Measurements from ENCODE around the gene CARD19. TPM values are rescaled to one million over a fixed set of nuclear protein-coding genes. Genes with fewer than 3 reads are reported as not detected.

Gene CARD19
- total RNA-seq, 4 donors from 2014 or later = 49.6 to 82.4 (median 70.9) TPM

DNA sequence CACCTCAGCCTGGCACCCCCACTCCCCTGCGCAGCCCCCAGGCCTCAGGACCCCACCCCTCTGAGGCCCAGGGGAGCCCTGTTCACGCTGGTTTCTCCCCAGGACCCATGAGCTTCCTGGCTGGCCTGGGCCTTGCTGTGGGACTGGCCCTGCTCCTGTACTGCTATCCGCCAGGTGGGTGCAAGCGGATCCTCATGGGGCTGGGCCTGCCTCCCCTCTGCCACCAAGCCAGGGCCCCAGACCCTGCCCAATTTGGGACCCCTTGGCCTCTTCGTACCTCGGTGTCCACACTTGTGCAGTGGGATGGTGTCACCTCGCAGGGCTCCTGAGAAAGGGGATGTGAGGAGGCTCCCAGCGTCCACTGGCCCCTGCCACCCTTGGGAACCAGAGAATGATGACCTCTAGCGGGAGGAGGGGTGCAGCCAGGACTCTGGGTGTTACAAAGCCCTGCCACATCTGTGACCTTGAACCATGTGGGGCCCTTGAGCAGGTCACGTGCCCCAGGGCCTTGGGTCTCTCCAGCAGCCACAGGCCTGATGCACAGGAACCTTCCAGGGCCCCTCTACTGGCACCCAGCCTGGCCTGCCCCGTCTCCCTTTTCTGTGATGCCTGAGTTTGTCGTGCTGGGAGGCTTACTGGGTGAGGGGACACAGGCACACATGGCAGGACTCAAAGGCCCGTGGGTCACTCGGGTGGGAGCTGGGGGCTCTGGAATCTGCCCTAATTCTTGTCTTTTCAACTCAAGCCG is 16.3 kb downstream of the CARD19 start:
- Histone ChIP-seq H3K9me3 (no peaks in the 10 kb centered on the region), H3K4me3 (no peak overlapping the region), H3K27me3 (no peaks in the 10 kb centered on the region), H3K4me1 (peaks cover 7 to 10% of the 10 kb centered on the region in 2 donors), H3K36me3 (peaks cover 0 to 43% of the 10 kb centered on the region in 2 donors), H3K27ac (no peak overlapping the region)
- no peak for ATAC-seq
- TF ChIP-seq, protein P1, sequence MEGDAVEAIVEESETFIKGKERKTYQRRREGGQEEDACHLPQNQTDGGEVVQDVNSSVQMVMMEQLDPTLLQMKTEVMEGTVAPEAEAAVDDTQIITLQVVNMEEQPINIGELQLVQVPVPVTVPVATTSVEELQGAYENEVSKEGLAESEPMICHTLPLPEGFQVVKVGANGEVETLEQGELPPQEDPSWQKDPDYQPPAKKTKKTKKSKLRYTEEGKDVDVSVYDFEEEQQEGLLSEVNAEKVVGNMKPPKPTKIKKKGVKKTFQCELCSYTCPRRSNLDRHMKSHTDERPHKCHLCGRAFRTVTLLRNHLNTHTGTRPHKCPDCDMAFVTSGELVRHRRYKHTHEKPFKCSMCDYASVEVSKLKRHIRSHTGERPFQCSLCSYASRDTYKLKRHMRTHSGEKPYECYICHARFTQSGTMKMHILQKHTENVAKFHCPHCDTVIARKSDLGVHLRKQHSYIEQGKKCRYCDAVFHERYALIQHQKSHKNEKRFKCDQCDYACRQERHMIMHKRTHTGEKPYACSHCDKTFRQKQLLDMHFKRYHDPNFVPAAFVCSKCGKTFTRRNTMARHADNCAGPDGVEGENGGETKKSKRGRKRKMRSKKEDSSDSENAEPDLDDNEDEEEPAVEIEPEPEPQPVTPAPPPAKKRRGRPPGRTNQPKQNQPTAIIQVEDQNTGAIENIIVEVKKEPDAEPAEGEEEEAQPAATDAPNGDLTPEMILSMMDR (IDR thresholded peaks at IDR 0.05 in 4 of 5, conservative IDR thresholded peaks at IDR 0.05 in 1 of 5) = no peak
- TF ChIP-seq POLR2A (IDR thresholded peaks at IDR 0.05) = no peak
- DNase-seq = peak in 1 of 2 donors; percentile 10
- intact Hi-C loops (cut with DNase I; ENCODE audit: low total_unique reads) = no loop called here
- in situ Hi-C loops (cut with MboI; ENCODE audit: low sequenced_read_pairs in 4 of 4) = loop anchor here in 1 of 4 donors (25.0 kb wide), 1 partner anchor 350 kb away; the partner anchor contains the start of genes FAM120A and FAM120AOS

DNA sequence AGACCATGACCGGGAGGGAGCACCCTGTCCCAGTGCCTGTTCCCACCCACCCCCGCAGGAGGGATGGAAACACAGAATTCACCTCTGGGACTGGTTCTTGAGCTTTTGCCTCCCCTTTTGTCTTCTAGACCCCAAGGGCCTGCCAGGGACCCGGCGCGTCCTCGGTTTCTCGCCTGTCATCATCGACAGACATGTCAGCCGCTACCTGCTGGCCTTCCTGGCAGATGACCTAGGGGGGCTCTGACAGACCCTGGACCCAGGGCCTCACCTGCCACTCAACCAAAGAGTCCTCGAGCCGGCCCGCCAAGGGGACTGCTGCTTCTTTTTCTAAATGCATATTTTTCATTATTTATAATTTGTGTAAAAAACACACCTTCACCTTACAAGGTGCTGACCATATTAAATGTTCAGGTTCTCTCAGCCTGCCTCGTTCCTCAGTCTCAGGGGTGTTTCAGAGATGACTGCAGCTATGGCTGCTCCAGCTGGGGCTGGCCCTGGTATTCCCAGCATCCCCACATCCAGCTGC is 16.9 kb downstream of the CARD19 start:
- ATAC-seq (no peak), DNase-seq (peak in 1 of 2 donors; percentile 11)
- in situ Hi-C loops (cut with MboI; ENCODE audit: low sequenced_read_pairs in 4 of 4) = loop anchor here in 1 of 4 donors (25.0 kb wide), 1 partner anchor 349 kb away; the partner anchor contains the start of genes FAM120A and FAM120AOS
- TF ChIP-seq, protein P1 (IDR thresholded peaks at IDR 0.05 in 4 of 5, conservative IDR thresholded peaks at IDR 0.05 in 1 of 5) = no peak
- TF ChIP-seq POLR2A (IDR thresholded peaks at IDR 0.05) = no peak
- no peak overlapping the region for H3K27ac ChIP-seq
- peaks cover 7 to 10% of the 10 kb centered on the region in 2 donors for H3K4me1 ChIP-seq
- intact Hi-C loops (cut with DNase I; ENCODE audit: low total_unique reads) = no loop called here
- H3K9me3 ChIP-seq = no peaks in the 10 kb centered on the region
- H3K4me3 ChIP-seq = no peak overlapping the region
- H3K27me3 ChIP-seq = no peaks in the 10 kb centered on the region
- peaks cover 0 to 40% of the 10 kb centered on the region in 2 donors for H3K36me3 ChIP-seq

DNA sequence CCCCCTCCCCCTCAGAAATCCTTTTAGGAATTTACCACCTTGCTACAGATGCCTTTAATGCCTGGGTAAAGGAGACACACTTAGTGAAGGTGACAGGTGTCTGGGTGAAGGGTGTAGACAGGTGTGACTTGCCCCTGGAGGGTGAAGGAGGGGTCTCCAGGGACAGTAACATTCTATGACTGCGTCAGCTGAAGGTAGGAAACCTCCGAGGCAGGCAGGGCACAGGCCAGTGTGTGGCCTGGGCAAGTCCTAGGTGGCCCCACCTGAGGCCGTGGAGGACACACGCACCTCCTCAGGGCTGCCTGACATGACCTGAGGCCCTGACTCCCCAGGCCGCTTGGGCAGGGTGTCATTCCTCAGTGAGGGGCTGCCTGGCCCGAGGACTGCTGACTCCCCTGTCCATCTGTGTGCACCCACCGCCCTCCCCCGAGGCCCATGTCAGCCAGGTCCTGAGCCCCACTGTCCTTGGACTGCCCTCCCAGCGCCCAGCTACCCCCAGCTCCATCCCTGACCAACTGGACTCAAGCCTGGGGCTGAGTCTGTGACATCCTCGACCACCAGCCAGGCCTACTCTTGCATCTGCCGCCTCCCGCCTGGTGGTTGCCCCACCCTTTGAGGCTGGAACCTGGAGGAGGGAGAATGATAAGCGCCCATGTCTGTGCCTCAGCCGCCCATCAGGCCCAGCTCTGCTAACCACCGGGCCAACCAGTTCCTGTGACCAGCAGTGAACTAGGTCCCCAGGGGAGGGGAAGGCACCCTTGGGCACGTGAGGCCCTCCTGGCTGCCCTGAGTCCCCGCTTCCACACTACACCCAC is 18.4 kb downstream of the CARD19 start:
- H3K27me3 ChIP-seq = no peaks in the 10 kb centered on the region
- intact Hi-C loops (cut with DNase I; ENCODE audit: low total_unique reads) = no loop called here
- H3K4me3 ChIP-seq = no peak overlapping the region
- DNase-seq (peak in 1 of 2 donors; percentile 15), ATAC-seq (no peak)
- peaks cover 0 to 31% of the 10 kb centered on the region in 2 donors for H3K36me3 ChIP-seq
- no peak for TF ChIP-seq POLR2A (IDR thresholded peaks at IDR 0.05)
- peaks cover 5 to 7% of the 10 kb centered on the region in 2 donors for H3K4me1 ChIP-seq
- H3K9me3 ChIP-seq = no peaks in the 10 kb centered on the region
- in situ Hi-C loops (cut with MboI; ENCODE audit: low sequenced_read_pairs in 4 of 4) = loop anchor here in 1 of 4 donors (25.0 kb wide), 1 partner anchor 348 kb away; the partner anchor contains the start of genes FAM120A and FAM120AOS
- H3K27ac ChIP-seq = no peak overlapping the region

DNA sequence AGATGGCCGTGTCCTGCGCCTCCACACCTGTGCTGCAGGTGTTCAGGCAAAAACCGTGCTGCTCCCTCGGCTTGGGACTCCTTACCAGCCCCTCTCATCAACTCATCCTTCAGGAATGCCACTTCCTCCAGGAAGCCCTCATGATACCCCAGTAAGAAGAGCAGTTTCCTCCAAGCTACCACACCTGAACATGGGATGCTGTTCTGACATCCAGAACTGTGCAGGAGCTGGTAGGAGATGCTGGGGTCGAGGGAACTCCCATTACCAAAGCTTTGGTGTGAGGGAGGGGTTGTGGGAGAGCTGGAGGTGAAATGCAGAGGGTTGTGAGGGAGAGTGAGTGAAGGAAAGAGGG is 18.9 kb downstream of the CARD19 start:
- Histone ChIP-seq H3K27me3 (no peaks in the 10 kb centered on the region), H3K36me3 (peaks cover 0 to 30% of the 10 kb centered on the region in 2 donors), H3K4me1 (peaks cover 4 to 11% of the 10 kb centered on the region in 2 donors), H3K9me3 (no peaks in the 10 kb centered on the region), H3K27ac (no peak overlapping the region), H3K4me3 (no peak overlapping the region)
- no peak for ATAC-seq
- in situ Hi-C loops (cut with MboI; ENCODE audit: low sequenced_read_pairs in 4 of 4) = loop anchor here in 1 of 4 donors (25.0 kb wide), 1 partner anchor 347 kb away; the partner anchor contains the start of genes FAM120A and FAM120AOS
- DNase-seq = no peak
- TF ChIP-seq, protein P1 (IDR thresholded peaks at IDR 0.05 in 4 of 5, conservative IDR thresholded peaks at IDR 0.05 in 1 of 5) = no peak
- TF ChIP-seq POLR2A (IDR thresholded peaks at IDR 0.05) = no peak
- intact Hi-C loops (cut with DNase I; ENCODE audit: low total_unique reads) = loop anchor here (5.0 kb wide), 1 partner anchor 102 kb away; no protein-coding TSS in a partner anchor

Data from gastrocnemius medialis (tissue), 4 donors.